Vagina (tissue), 2 donors: ENCODE data around the gene COX8A.

ENCODE experiments used
- CTCF ChIP-seq, 3 experiments: fragments of 450-650 bp in 2 of 3; fragments of 200-600 bp in 1 of 3; sonication (generic) in 1 of 3; IDR thresholded peaks; one replicate each; pipeline ENCODE4 v1.5.1; 2017 to 2019; ENCODE audit warnings: antibody characterized with exemption in 3 of 3, mild to moderate bottlenecking in 2 of 3, moderate library complexity in 2 of 3
- POLR2A ChIP-seq, 2 donors: fragments of 450-650 bp; IDR thresholded peaks; one replicate each; pipeline ENCODE4 v1.6.1; 2017; ENCODE audit warnings: antibody characterized with exemption in 2 of 2, mild to moderate bottlenecking in 2 of 2, moderate library complexity in 2 of 2

- TF ChIP-seq CTCF (IDR thresholded peaks at IDR 0.05) = no peak
- no peak for TF ChIP-seq POLR2A (IDR thresholded peaks at IDR 0.05)
These were observed 24.3 kb downstream of the COX8A start for GRCh38 chr11:63998558-63999348.
